ENCODE data around the gene RCCD1.
"Not testable (repeated sequence)": the region's sequence is repeated elsewhere in the genome, so short reads cannot be mapped to it uniquely, and the experiment has no call there.

The RCCD1 gene

DNA sequence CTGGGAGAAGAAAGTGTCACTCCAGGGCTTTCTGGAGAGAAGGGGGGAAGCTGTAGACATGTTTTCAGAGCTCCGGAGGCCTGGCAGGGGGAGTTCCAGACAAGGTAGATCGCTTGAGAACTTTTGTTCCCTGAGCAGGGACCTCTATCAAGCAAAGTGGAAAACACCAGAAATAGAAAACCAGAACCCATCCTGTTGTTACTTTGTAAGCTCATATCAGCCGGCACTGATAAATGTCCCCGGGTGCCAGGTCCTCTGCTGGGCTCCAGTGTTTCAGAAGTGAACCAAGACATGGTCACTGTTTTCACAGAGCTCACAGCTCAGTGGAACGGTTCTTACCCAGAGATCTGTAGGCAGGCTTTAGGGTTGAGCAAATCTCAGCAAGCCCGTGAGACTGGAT is 35.8 kb upstream of the RCCD1 start:
- Histone ChIP-seq H2AFZ (ENCODE audit: low read length) (no peak overlapping the region), H3K4me1 (ENCODE audit: insufficient read depth, low read length, poor library complexity, severe bottlenecking) (no peaks in the 10 kb centered on the region)

DNA sequence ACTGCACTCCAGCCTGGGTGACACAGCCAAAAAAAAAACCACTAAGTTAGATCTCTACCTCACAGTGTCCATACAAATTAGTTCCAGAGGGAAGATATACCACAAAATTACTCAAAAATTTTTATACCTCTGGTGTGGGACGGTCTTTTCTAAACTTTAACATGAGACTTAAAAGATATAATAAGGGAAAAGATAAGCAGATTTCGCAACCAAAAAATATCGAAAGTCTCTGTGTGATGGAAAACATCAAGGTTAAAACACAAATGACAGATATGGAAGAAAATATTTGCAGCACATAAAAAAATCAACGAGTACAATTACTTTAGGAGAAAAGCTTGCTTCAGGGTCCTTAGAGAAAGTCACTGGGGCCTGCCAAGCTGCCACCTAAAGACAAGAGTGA is 32.8 kb upstream of the RCCD1 start:
- H3K36me3 ChIP-seq (ENCODE audit: insufficient read depth, low read length), result peaks cover 4% of the 10 kb centered on the region; the same call in 1 of the 2 replicates
- no peaks in the 10 kb centered on the region for H3K9me2 ChIP-seq (replicated peaks; ENCODE audit: low read depth, low read length)
- no peak for TF ChIP-seq EZH2phosphoT487 (IDR thresholded peaks at IDR 0.05; ENCODE audit: borderline replicate concordance)
- TF ChIP-seq, protein P1, sequence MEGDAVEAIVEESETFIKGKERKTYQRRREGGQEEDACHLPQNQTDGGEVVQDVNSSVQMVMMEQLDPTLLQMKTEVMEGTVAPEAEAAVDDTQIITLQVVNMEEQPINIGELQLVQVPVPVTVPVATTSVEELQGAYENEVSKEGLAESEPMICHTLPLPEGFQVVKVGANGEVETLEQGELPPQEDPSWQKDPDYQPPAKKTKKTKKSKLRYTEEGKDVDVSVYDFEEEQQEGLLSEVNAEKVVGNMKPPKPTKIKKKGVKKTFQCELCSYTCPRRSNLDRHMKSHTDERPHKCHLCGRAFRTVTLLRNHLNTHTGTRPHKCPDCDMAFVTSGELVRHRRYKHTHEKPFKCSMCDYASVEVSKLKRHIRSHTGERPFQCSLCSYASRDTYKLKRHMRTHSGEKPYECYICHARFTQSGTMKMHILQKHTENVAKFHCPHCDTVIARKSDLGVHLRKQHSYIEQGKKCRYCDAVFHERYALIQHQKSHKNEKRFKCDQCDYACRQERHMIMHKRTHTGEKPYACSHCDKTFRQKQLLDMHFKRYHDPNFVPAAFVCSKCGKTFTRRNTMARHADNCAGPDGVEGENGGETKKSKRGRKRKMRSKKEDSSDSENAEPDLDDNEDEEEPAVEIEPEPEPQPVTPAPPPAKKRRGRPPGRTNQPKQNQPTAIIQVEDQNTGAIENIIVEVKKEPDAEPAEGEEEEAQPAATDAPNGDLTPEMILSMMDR (conservative IDR thresholded peaks at IDR 0.05; ENCODE audit: low read length), result no peak

More for the DNA sequence above, 35.8 kb upstream of the RCCD1 start:
- Histone ChIP-seq H4K20me1 (ENCODE audit: insufficient read depth, low read length, poor library complexity, severe bottlenecking) (no peaks in the 10 kb centered on the region), H3F3A (ENCODE audit: low read depth) (no peaks in the 10 kb centered on the region), H3K4me2 (ENCODE audit: low read depth, low read length, poor library complexity, severe bottlenecking) (no peak overlapping the region), H3K9me3 (ENCODE audit: insufficient read depth, low read depth, low read length) (no peaks in the 10 kb centered on the region), H3K9ac (ENCODE audit: low read depth, low read length, poor library complexity, severe bottlenecking) (no peak overlapping the region), H3K79me2 (ENCODE audit: insufficient read depth, low read length) (no peaks in the 10 kb centered on the region), H3K9me2 (replicated peaks; ENCODE audit: low read depth, low read length) (no peaks in the 10 kb centered on the region), H3K27me3 (ENCODE audit: insufficient read depth, low read length, poor library complexity, severe bottlenecking) (no peaks in the 10 kb centered on the region), H3K4me3 (ENCODE audit: low read length, poor library complexity, severe bottlenecking) (no peak overlapping the region), H3K36me3 (ENCODE audit: insufficient read depth, low read length) (peaks cover 6% of the 10 kb centered on the region; the same call in 1 of the 2 replicates)
- TF ChIP-seq, protein P1 (conservative IDR thresholded peaks at IDR 0.05; ENCODE audit: low read length), result no peak
- no peak for TF ChIP-seq EZH2phosphoT487 (IDR thresholded peaks at IDR 0.05; ENCODE audit: borderline replicate concordance)

DNA sequence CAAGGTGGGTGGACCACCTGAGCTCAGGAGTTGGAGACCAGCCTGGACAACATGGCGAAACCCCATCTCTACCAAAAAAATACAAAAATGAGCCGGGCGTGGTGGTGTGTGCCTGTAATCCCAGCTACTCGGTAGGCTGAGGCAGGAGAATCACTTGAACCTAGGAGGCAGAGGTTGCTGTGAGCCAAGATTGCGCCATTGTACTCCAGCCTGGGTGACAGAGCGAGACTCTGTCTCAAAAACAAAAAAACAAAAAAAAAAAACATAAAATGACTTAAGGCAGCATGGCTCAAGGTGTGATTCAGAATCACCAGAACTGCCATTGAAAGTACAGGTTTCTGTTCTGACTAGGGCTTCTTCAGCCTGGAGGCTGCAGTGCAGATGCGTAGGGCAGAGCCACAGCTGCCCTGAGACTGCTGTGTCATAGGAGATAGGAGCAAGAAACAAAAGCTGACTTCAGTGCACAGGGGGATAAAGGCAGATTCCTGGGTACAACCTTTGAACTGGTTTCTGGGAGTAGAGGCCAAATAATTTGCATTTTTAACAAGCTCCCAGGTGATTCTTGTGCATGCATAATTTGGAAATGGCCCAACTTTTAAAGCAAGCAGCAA is 31.9 kb upstream of the RCCD1 start:
- H3K9me3 ChIP-seq (ENCODE audit: insufficient read depth, low read depth, low read length); H4K20me1 ChIP-seq (ENCODE audit: insufficient read depth, low read length, poor library complexity, severe bottlenecking); H3K9ac ChIP-seq (ENCODE audit: low read depth, low read length, poor library complexity, severe bottlenecking); H3K36me3 ChIP-seq (ENCODE audit: insufficient read depth, low read length); H3K27me3 ChIP-seq (ENCODE audit: insufficient read depth, low read length, poor library complexity, severe bottlenecking); H3F3A ChIP-seq (ENCODE audit: low read depth); H3K4me2 ChIP-seq (ENCODE audit: low read depth, low read length, poor library complexity, severe bottlenecking); H3K79me2 ChIP-seq (ENCODE audit: insufficient read depth, low read length); H3K9me2 ChIP-seq (replicated peaks; ENCODE audit: low read depth, low read length); H2AFZ ChIP-seq (ENCODE audit: low read length); H3K4me3 ChIP-seq (ENCODE audit: low read length, poor library complexity, severe bottlenecking); H3K4me1 ChIP-seq (ENCODE audit: insufficient read depth, low read length, poor library complexity, severe bottlenecking): not testable (repeated sequence)

More for the DNA sequence above, 32.8 kb upstream of the RCCD1 start:
- Histone ChIP-seq H4K20me1 (ENCODE audit: insufficient read depth, low read length, poor library complexity, severe bottlenecking) (no peaks in the 10 kb centered on the region), H3F3A (ENCODE audit: low read depth) (no peaks in the 10 kb centered on the region), H3K4me1 (ENCODE audit: insufficient read depth, low read length, poor library complexity, severe bottlenecking) (no peaks in the 10 kb centered on the region), H3K27me3 (ENCODE audit: insufficient read depth, low read length, poor library complexity, severe bottlenecking) (no peaks in the 10 kb centered on the region), H2AFZ (ENCODE audit: low read length) (no peak overlapping the region), H3K9me3 (ENCODE audit: insufficient read depth, low read depth, low read length) (no peaks in the 10 kb centered on the region), H3K79me2 (ENCODE audit: insufficient read depth, low read length) (no peaks in the 10 kb centered on the region), H3K4me3 (ENCODE audit: low read length, poor library complexity, severe bottlenecking) (no peak overlapping the region), H3K4me2 (ENCODE audit: low read depth, low read length, poor library complexity, severe bottlenecking) (no peak overlapping the region), H3K9ac (ENCODE audit: low read depth, low read length, poor library complexity, severe bottlenecking) (no peak overlapping the region)

DNA sequence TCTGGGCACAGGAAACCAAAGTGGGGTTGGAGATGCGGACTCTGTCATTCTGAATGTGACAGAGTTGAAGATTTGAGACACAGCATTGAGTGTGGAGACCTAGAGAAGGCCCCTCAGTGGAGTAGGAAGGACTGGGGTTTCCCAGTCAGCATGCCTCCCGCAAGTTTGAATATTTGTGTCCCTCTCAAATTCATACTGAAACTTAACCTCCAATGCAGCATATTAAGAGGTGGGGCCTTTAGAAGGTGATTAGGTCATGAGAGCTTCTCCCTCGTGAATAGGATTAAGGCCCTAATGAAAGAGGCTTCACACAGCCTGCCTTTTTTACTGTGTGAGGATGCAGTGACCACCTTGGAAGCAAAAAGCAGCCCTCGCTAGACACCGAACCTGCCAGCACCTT is 30.3 kb upstream of the RCCD1 start:
- Histone ChIP-seq H3K9me3 (ENCODE audit: insufficient read depth, low read depth, low read length) (no peaks in the 10 kb centered on the region), H3K4me3 (ENCODE audit: low read length, poor library complexity, severe bottlenecking) (no peak overlapping the region), H3F3A (ENCODE audit: low read depth) (no peaks in the 10 kb centered on the region), H3K27me3 (ENCODE audit: insufficient read depth, low read length, poor library complexity, severe bottlenecking) (no peaks in the 10 kb centered on the region), H3K4me2 (ENCODE audit: low read depth, low read length, poor library complexity, severe bottlenecking) (no peak overlapping the region), H3K36me3 (ENCODE audit: insufficient read depth, low read length) (no peaks in the 10 kb centered on the region; the same call in 1 of the 2 replicates), H2AFZ (ENCODE audit: low read length) (no peak overlapping the region), H3K9ac (ENCODE audit: low read depth, low read length, poor library complexity, severe bottlenecking) (no peak overlapping the region), H3K9me2 (replicated peaks; ENCODE audit: low read depth, low read length) (no peaks in the 10 kb centered on the region), H3K4me1 (ENCODE audit: insufficient read depth, low read length, poor library complexity, severe bottlenecking) (peaks cover 3% of the 10 kb centered on the region), H3K79me2 (ENCODE audit: insufficient read depth, low read length) (peaks cover 8% of the 10 kb centered on the region; the same call in 1 of the 2 replicates), H4K20me1 (ENCODE audit: insufficient read depth, low read length, poor library complexity, severe bottlenecking) (no peaks in the 10 kb centered on the region)
- TF ChIP-seq EZH2phosphoT487 (IDR thresholded peaks at IDR 0.05; ENCODE audit: borderline replicate concordance), result no peak
- TF ChIP-seq, protein P1 (conservative IDR thresholded peaks at IDR 0.05; ENCODE audit: low read length), result no peak

DNA sequence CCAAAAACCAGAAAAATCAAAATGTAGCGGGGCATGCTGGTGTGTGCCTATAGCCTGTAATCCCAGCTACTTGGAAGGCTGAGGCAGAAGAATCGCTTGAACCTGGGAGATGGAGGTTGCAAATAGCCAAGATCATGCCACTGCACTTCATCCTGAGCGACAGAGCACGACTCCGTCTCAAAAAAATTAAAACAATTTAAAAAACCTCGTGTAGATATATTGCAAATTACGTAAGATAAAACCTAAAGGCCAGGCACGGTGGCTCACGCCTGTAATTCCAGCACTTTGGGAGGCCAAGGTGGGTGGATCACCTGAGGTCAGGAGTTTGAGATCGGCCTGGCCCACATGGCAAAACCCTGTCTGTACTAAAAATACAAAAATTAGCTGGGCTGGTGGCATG is 27.9 kb upstream of the RCCD1 start:
- H3F3A ChIP-seq (ENCODE audit: low read depth); H3K36me3 ChIP-seq (ENCODE audit: insufficient read depth, low read length); H4K20me1 ChIP-seq (ENCODE audit: insufficient read depth, low read length, poor library complexity, severe bottlenecking); H3K9ac ChIP-seq (ENCODE audit: low read depth, low read length, poor library complexity, severe bottlenecking); H3K4me3 ChIP-seq (ENCODE audit: low read length, poor library complexity, severe bottlenecking); H3K9me3 ChIP-seq (ENCODE audit: insufficient read depth, low read depth, low read length); H3K4me2 ChIP-seq (ENCODE audit: low read depth, low read length, poor library complexity, severe bottlenecking); H3K9me2 ChIP-seq (replicated peaks; ENCODE audit: low read depth, low read length); H2AFZ ChIP-seq (ENCODE audit: low read length); H3K27me3 ChIP-seq (ENCODE audit: insufficient read depth, low read length, poor library complexity, severe bottlenecking): not testable (repeated sequence)
- Histone ChIP-seq H3K4me1 (ENCODE audit: insufficient read depth, low read length, poor library complexity, severe bottlenecking) (peaks cover 18% of the 10 kb centered on the region), H3K79me2 (ENCODE audit: insufficient read depth, low read length) (peaks cover 19% of the 10 kb centered on the region; the same call in 1 of the 2 replicates)

Measured in Loucy (cell line).